Body of pancreas (tissue), 4 donors: ENCODE results near the gene CHRND. TPM values are rescaled to one million over a fixed set of nuclear protein-coding genes. Genes with fewer than 3 reads are reported as not detected.

ENCODE experiments used
- ATAC-seq: fragments of 150-250 bp; one replicate; pipeline ENCODE4 v1.9.1; 2016
- DNase-seq, 4 donors: peaks; one replicate each; pipeline ENCODE4 v3.0.0-alpha.2; 2019
- H3K27ac ChIP-seq, 4 donors: fragments of 200-600 bp; sonication (generic); 1 replicate in 3 of 4; 2 replicates in 1 of 4; pipeline versions ENCODE4 v1.5.1 to v1.6.1; 2016 to 2019; ENCODE audit warnings: mild to moderate bottlenecking in 1 of 4, mixed read lengths in 1 of 4, moderate library complexity in 1 of 4
- H3K27me3 ChIP-seq, 2 donors: fragments of 200-600 bp; sonication (generic); one replicate each; pipeline ENCODE4 v1.6.0; 2016; ENCODE audit warnings: mild to moderate bottlenecking in 1 of 2
- H3K36me3 ChIP-seq, 2 donors: fragments of 200-600 bp; sonication (generic); replicated peaks in 1 of 2; 2 replicates each; pipeline ENCODE4 v1.5.1; 2016; ENCODE audit warnings: low read depth in 2 of 2; ENCODE audit not compliant: insufficient read depth in 1 of 2
- H3K4me1 ChIP-seq: fragments of 200-600 bp; sonication (generic); one replicate; pipeline ENCODE4 v1.6.0; 2016
- H3K4me3 ChIP-seq, 2 donors: fragments of 200-600 bp; sonication (generic); 1 replicate in 1 of 2; 2 replicates in 1 of 2; pipeline ENCODE4 v1.5.1; 2016 to 2019
- H3K9me3 ChIP-seq, 3 donors: fragments of 200-600 bp; sonication (generic); 1 replicate in 2 of 3; 2 replicates in 1 of 3; pipeline ENCODE4 v1.5.1; 2016
- POLR2A ChIP-seq, 3 donors: fragments of 450-650 bp; IDR thresholded peaks; one replicate each; pipeline ENCODE4 v1.6.1; 2016; ENCODE audit warnings: antibody characterized with exemption in 3 of 3, mild to moderate bottlenecking in 2 of 3
- WGBS, 2 donors: methylation state at CpG; one replicate each; pipeline ENCODE4 v1.1.5; 2017; 5-methylcytosine and 5-hydroxymethylcytosine counted together
- intact Hi-C: fragments of 100-400 bp; cut with DNase I; formaldehyde crosslinking; loops from one replicate; pipeline ENCODE4 v1.15.1; 2023
- total RNA-seq, 2 donors: library from RNA; depleted of rRNA; stranded (reverse); fragments of >200 nt; gene quantifications; one replicate each; pipeline ENCODE4 v1.1.0, GENCODE V29; 2016
- TF ChIP-seq, protein P1 (sequence below), 7 experiments: fragments of 450-650 bp in 4 of 7; fragments of 200-600 bp in 3 of 7; sonication (generic) in 3 of 7; IDR thresholded peaks; one replicate each; pipeline ENCODE4 v1.5.1; 2016 to 2019; ENCODE audit warnings: antibody characterized with exemption in 7 of 7

Gene CHRND
- total RNA-seq, 2 donors from 2014 or later = not detected

DNA sequence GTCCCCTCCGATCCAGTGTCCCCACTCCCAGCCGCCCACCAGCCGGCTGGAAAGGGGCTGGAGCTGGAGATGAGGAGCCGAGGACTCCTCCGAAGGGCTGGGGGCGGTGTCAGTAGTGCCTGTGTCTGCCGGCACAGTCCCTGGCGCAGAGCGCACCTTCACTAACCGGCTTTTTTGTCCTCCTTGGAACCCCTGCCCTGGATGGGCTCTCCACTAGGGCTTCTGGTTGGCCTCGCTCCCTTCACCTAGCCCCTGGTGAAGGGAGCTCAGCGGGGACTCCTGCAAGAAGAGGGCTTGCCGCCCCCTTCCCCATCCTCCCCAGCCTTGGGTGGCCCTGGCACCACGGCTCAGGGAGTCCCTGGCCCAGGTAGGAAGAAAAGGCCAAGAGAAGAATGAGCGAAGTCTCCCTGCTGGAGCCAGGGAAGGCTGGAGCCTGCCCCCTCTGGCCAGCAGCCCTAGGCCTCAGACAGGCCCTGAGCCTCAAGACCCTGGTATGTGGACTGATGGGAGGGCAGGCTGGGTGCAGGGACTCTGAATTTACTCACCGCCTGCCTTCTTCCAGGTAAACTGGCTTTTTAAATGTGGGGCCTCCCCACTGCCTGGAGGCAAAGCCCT, 37.8 kb upstream of the CHRND start:
- peaks cover 21% of the 10 kb centered on the region for H3K4me1 ChIP-seq
- H3K9me3 ChIP-seq = no peaks in the 10 kb centered on the region
- H3K4me3 ChIP-seq = no peak overlapping the region
- DNase-seq (no peak), ATAC-seq (no peak)
- H3K27ac ChIP-seq = no peak overlapping the region
- 46 to 56% methylated on average over 5 to 16 of the region's 16 CpGs for WGBS, 2 donors
- no peaks in the 10 kb centered on the region for H3K27me3 ChIP-seq
- intact Hi-C loops = no loop called here
- no peaks in the 10 kb centered on the region for H3K36me3 ChIP-seq
- no peak for TF ChIP-seq POLR2A (IDR thresholded peaks at IDR 0.05)

GRCh38 chr2:232488721-232489300, 37.1 kb upstream of the CHRND start:
- DNase-seq = no peak
- 86 to 88% methylated on average over 5 of the region's 5 CpGs for WGBS, 2 donors

GRCh38 chr2:232489516-232490220, 36.3 kb upstream of the CHRND start:
- ATAC-seq (no peak), DNase-seq (peak in 1 of 4 donors; percentile 6)
- no peak overlapping the region for H3K27ac ChIP-seq
- H3K36me3 ChIP-seq = no peaks in the 10 kb centered on the region
- H3K9me3 ChIP-seq = no peaks in the 10 kb centered on the region
- no peaks in the 10 kb centered on the region for H3K27me3 ChIP-seq
- peaks cover 21% of the 10 kb centered on the region for H3K4me1 ChIP-seq
- TF ChIP-seq POLR2A (IDR thresholded peaks at IDR 0.05) = no peak
- TF ChIP-seq, protein P1, sequence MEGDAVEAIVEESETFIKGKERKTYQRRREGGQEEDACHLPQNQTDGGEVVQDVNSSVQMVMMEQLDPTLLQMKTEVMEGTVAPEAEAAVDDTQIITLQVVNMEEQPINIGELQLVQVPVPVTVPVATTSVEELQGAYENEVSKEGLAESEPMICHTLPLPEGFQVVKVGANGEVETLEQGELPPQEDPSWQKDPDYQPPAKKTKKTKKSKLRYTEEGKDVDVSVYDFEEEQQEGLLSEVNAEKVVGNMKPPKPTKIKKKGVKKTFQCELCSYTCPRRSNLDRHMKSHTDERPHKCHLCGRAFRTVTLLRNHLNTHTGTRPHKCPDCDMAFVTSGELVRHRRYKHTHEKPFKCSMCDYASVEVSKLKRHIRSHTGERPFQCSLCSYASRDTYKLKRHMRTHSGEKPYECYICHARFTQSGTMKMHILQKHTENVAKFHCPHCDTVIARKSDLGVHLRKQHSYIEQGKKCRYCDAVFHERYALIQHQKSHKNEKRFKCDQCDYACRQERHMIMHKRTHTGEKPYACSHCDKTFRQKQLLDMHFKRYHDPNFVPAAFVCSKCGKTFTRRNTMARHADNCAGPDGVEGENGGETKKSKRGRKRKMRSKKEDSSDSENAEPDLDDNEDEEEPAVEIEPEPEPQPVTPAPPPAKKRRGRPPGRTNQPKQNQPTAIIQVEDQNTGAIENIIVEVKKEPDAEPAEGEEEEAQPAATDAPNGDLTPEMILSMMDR (IDR thresholded peaks at IDR 0.05) = no peak
- no peak overlapping the region for H3K4me3 ChIP-seq
- intact Hi-C loops = no loop called here
- WGBS, 2 donors = 66 to 71% methylated on average over 6 to 9 of the region's 9 CpGs

More at GRCh38 chr2:232488721-232489300, 37.1 kb upstream of the CHRND start:
- no peaks in the 10 kb centered on the region for H3K27me3 ChIP-seq
- H3K4me3 ChIP-seq = no peak overlapping the region
- intact Hi-C loops = no loop called here
- no peak for TF ChIP-seq POLR2A (IDR thresholded peaks at IDR 0.05)
- TF ChIP-seq, protein P1 (IDR thresholded peaks at IDR 0.05) = no peak
- peaks cover 21% of the 10 kb centered on the region for H3K4me1 ChIP-seq
- H3K36me3 ChIP-seq = no peaks in the 10 kb centered on the region
- no peak overlapping the region for H3K27ac ChIP-seq
- no peaks in the 10 kb centered on the region for H3K9me3 ChIP-seq
- no peak for ATAC-seq

DNA sequence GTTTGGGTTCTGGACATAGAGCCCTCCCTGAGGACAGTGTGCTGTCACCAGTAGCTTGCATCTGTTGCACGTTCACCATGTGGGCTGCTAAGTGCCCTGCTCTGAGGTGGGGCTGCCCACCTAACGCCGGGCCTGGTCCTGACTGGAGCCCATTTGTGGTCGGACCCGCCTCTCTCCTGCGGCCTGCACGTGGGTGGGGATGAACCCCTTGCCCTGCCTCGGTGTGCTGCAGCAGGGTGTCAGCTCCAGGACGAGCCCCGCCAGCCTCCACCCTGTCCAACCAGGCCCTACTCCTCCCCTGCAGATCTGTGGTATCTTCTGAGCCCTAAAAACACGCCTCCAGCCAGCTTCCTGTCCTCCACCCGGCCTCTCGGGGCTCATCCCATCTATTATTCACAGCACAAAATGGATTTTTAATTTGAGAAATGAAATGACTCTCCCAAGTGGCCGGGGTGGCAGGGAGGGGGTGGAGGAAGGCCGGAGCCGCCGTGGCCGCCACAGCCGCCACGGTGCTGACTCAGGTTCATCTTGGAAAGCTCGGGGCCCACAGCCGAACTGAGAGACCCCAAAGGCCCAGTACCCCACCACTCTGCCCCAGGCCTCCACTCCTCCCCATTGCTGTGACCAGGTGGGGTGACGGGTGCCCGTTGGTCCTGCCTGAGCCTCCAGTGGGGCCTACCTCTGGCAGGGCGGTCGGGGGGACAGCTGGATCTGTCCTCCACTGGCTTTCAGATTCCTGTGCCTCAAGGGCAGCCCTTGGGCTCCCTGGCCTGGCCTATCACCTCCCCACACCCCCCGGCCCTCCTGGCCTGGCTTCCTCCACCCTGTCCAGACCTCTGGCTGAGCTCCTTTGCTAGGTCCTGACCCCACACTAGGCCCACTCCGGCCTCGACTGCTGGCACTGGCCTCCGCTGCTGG, 35.5 kb upstream of the CHRND start:
- no peaks in the 10 kb centered on the region for H3K27me3 ChIP-seq
- WGBS, 2 donors = 84 to 93% methylated on average over 14 to 30 of the region's 30 CpGs
- no peak for TF ChIP-seq POLR2A (IDR thresholded peaks at IDR 0.05)
- TF ChIP-seq, protein P1 (IDR thresholded peaks at IDR 0.05) = no peak
- no peak for ATAC-seq
- H3K36me3 ChIP-seq = no peaks in the 10 kb centered on the region
- peak in 1 of 4 donors; percentile 7 for DNase-seq
- intact Hi-C loops = no loop called here
- H3K9me3 ChIP-seq = no peaks in the 10 kb centered on the region
- no peak overlapping the region for H3K4me3 ChIP-seq
- H3K4me1 ChIP-seq = peaks cover 21% of the 10 kb centered on the region
- no peak overlapping the region for H3K27ac ChIP-seq
